SK-N-SH (cell line): Measurements from ENCODE around the gene SLC8A1. TPM values are rescaled to one million over a fixed set of nuclear protein-coding genes. Genes with fewer than 3 reads are reported as not detected.

Experiments used
- CTCF ChIA-PET: fragments of 300-600, 350-600 bp; formaldehyde crosslinking; extraction: SDS; loops from one replicate; lab custom pipeline; 2021; lab: Yijun Ruan, JAX
- POLR2A ChIA-PET: fragments of 350-600 bp; sonication (Branson Sonifier 250); formaldehyde crosslinking; extraction: SDS; loops from one replicate; lab custom pipeline; 2020; ENCODE audit warnings: antibody characterized with exemption, inconsistent platforms; lab: Yijun Ruan, JAX
- DNase-seq: peaks from one replicate; pipeline ENCODE4 v3.0.0; 2012
- H2AFZ ChIP-seq: fragments of 200-600 bp; sonication (generic); 2 replicates; pipeline ENCODE4 v1.8.1; 2016; ENCODE audit warnings: antibody characterized with exemption, mild to moderate bottlenecking, low read depth
- H3F3A ChIP-seq: fragments of 200-600 bp; sonication (generic); replicated peaks from 2 replicates; pipeline ENCODE3; 2016; ENCODE audit warnings: antibody characterized with exemption, mild to moderate bottlenecking; ENCODE audit not compliant: insufficient read depth
- H3K27ac ChIP-seq, 2 experiments: fragments of 200-500 bp in 1 of 2; fragments of 200-600 bp in 1 of 2; sonication (Bioruptor generic) in 1 of 2; sonication (generic), shearing (Covaris generic) in 1 of 2; 2 replicates each; pipeline versions ENCODE4 v1.5.1 to v1.6.1; 2014 to 2016; ENCODE audit warnings: low read depth in 2 of 2, inconsistent platforms in 1 of 2, low read length in 1 of 2, mild to moderate bottlenecking in 1 of 2, mixed read lengths in 1 of 2
- H3K27me3 ChIP-seq: fragments of 200-600 bp; sonication (generic), shearing (Covaris generic); 2 replicates; pipeline ENCODE4 v1.6.1; 2016; ENCODE audit warnings: mixed run types; ENCODE audit not compliant: insufficient read depth
- H3K36me3 ChIP-seq, 2 experiments: fragments of 200-500 bp in 1 of 2; fragments of 200-600 bp in 1 of 2; sonication (Bioruptor generic) in 1 of 2; sonication (generic) in 1 of 2; replicated peaks in 1 of 2; 2 replicates each; pipeline versions ENCODE3 to v1.5.1; 2014 to 2016; ENCODE audit warnings: low read length in 1 of 2, mild to moderate bottlenecking in 1 of 2; ENCODE audit not compliant: insufficient read depth in 2 of 2, control insufficient read depth in 1 of 2
- H3K4me1 ChIP-seq, 2 experiments: fragments of 200-500 bp in 1 of 2; fragments of 200-600 bp in 1 of 2; sonication (Bioruptor generic) in 1 of 2; sonication (generic), shearing (Covaris generic) in 1 of 2; 2 replicates each; pipeline versions ENCODE4 v1.5.1 to v1.6.1; 2014 to 2016; ENCODE audit warnings: low read depth in 1 of 2, low read length in 1 of 2, mixed run types in 1 of 2; ENCODE audit not compliant: insufficient read depth in 2 of 2, control insufficient read depth in 1 of 2
- H3K4me2 ChIP-seq: fragments of 200-600 bp; sonication (generic), shearing (Covaris generic); 2 replicates; pipeline ENCODE4 v1.6.1; 2017; ENCODE audit warnings: mixed run types
- H3K4me3 ChIP-seq, 2 experiments: fragments of 200-500 bp in 1 of 2; fragments of 200-600 bp in 1 of 2; sonication (Bioruptor generic) in 1 of 2; sonication (generic), shearing (Covaris generic) in 1 of 2; 2 replicates each; pipeline versions ENCODE4 v1.5.1 to v1.8.1; 2014 to 2016; ENCODE audit warnings: low read depth in 2 of 2, inconsistent platforms in 1 of 2, low read length in 1 of 2, mild to moderate bottlenecking in 1 of 2, mixed read lengths in 1 of 2, moderate library complexity in 1 of 2
- H3K79me2 ChIP-seq: fragments of 200-600 bp; sonication (generic); 2 replicates; pipeline ENCODE4 v1.8.1; 2017; ENCODE audit warnings: mild to moderate bottlenecking; ENCODE audit not compliant: insufficient read depth
- H3K9ac ChIP-seq: fragments of 200-600 bp; sonication (generic); 2 replicates; pipeline ENCODE4 v1.6.1; 2017; ENCODE audit warnings: mixed run types
- H3K9me2 ChIP-seq: fragments of 200-600 bp; sonication (generic); 2 replicates; pipeline ENCODE4 v1.6.1; 2017; ENCODE audit warnings: mixed run types
- H3K9me3 ChIP-seq: fragments of 200-600 bp; sonication (generic); 2 replicates; pipeline ENCODE4 v1.6.1; 2017; ENCODE audit warnings: mixed run types, mild to moderate bottlenecking, moderate library complexity
- H4K20me1 ChIP-seq: fragments of 200-600 bp; sonication (generic); 2 replicates; pipeline ENCODE4 v1.6.1; 2017; ENCODE audit warnings: mild to moderate bottlenecking, mixed run types; ENCODE audit not compliant: insufficient read depth
- CHD2 ChIP-seq: fragments of 150-350 bp; IDR thresholded peaks from 2 replicates; pipeline ENCODE4 v1.6.1; 2018; ENCODE audit warnings: low read length; ENCODE audit not compliant: partially characterized antibody
- EP300 ChIP-seq, 2 experiments: IDR thresholded peaks; 2 replicates each; pipeline versions ENCODE4 v1.4.0 to v1.6.1; 2012; ENCODE audit warnings: borderline replicate concordance in 1 of 2, low read depth in 1 of 2, low read length in 1 of 2
- EZH2phosphoT487 ChIP-seq: fragments of 200-600 bp; sonication (generic); IDR thresholded peaks from 2 replicates; pipeline ENCODE4 v1.6.1; 2017; ENCODE audit warnings: low read depth, mixed run types, mild to moderate bottlenecking, antibody characterized with exemption, moderate library complexity, borderline replicate concordance
- FOXM1 ChIP-seq: IDR thresholded peaks from 2 replicates; pipeline ENCODE4 v1.4.0; 2012; ENCODE audit warnings: low read depth, mild to moderate bottlenecking
- GABPA ChIP-seq: IDR thresholded peaks from 2 replicates; pipeline ENCODE4 v1.4.0; 2012; ENCODE audit warnings: low read depth, mild to moderate bottlenecking
- GATA2 ChIP-seq: sonication (generic); formaldehyde crosslinking; IDR thresholded peaks from 2 replicates; pipeline ENCODE4 v1.5.0; 2020; ENCODE audit warnings: mild to moderate bottlenecking, missing genetic modification reagents
- JUND ChIP-seq: IDR thresholded peaks from 2 replicates; pipeline ENCODE4 v1.4.0; 2012
- MXI1 ChIP-seq: IDR thresholded peaks from 2 replicates; pipeline ENCODE4 v1.6.1; 2012; ENCODE audit warnings: mild to moderate bottlenecking, low read depth, low read length, improper control_type of control experiment
- NRF1 ChIP-seq: IDR thresholded peaks from 2 replicates; pipeline ENCODE4 v1.6.1; 2012; ENCODE audit warnings: low read depth, mild to moderate bottlenecking, low read length
- RAD21 ChIP-seq: IDR thresholded peaks from 2 replicates; pipeline ENCODE4 v1.6.1; 2012; ENCODE audit warnings: mild to moderate bottlenecking, low read length
- RCOR1 ChIP-seq: fragments of 150-350 bp; IDR thresholded peaks from 2 replicates; pipeline ENCODE4 v1.6.1; 2017; ENCODE audit warnings: antibody characterized with exemption, low read length
- RXRA ChIP-seq: IDR thresholded peaks from 2 replicates; pipeline ENCODE4 v1.4.0; 2012; ENCODE audit warnings: low read depth, mild to moderate bottlenecking, borderline replicate concordance
- SIN3A ChIP-seq: IDR thresholded peaks from 2 replicates; pipeline ENCODE4 v1.6.1; 2012; ENCODE audit warnings: low read depth, mild to moderate bottlenecking, low read length, moderate library complexity, borderline replicate concordance
- TAF1 ChIP-seq: IDR thresholded peaks from 2 replicates; pipeline ENCODE4 v1.6.1; 2012; ENCODE audit warnings: low read depth, mild to moderate bottlenecking, low read length, moderate library complexity, borderline replicate concordance
- TCF12 ChIP-seq: IDR thresholded peaks from 2 replicates; pipeline ENCODE4 v1.4.0; 2012
- TEAD4 ChIP-seq: IDR thresholded peaks from 2 replicates; pipeline ENCODE4 v1.4.0; 2012; ENCODE audit warnings: mild to moderate bottlenecking, borderline replicate concordance; ENCODE audit not compliant: insufficient read depth
- YY1 ChIP-seq: IDR thresholded peaks from 2 replicates; pipeline ENCODE4 v1.4.0; 2012; ENCODE audit warnings: low read depth, mild to moderate bottlenecking
- WGBS: methylation state at CpG from one replicate; pipeline ENCODE4 v1.1.6; 2017; ENCODE audit warnings: low lambda C conversion rate; 5-methylcytosine and 5-hydroxymethylcytosine counted together
- polyA plus RNA-seq, 3 experiments: library from polyadenylated mRNA; depleted of rRNA; stranded (reverse); fragments of >200 nt; gene quantifications; 2 replicates each; pipeline ENCODE4 v1.2.3, GENCODE V29; 2012
- TF ChIP-seq, protein P1 (sequence below): IDR thresholded peaks from 2 replicates; pipeline ENCODE4 v1.4.0; 2012; ENCODE audit warnings: low read depth, borderline replicate concordance
- TF ChIP-seq, protein P2 (sequence below): IDR thresholded peaks from 2 replicates; pipeline ENCODE4 v1.4.0; 2012; ENCODE audit warnings: low read depth

SLC8A1 gene
- polyA plus RNA-seq, 1 of the 3 experiments (the other 2 are of a cell fraction) = 3.2 TPM

DNA sequence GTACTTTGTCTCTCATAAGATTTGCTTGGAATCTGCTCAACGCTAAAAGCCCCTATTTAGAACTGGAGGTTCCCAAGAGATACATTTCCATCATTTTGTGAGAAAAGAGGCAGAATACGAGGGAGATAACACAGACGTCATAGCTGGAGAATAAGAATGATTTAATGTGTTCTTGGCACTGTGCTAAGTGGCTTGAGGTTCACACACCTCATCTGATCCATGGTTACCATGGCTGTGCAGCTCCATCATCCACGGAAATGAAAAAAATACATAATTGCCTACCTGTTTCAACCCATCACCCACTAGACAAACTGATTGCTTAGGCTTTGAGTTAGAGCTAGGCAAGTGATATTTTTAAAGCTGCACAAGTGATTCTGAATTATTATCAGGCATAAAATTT is 227.6 kb downstream of the SLC8A1 start:
- Histone ChIP-seq H3K9ac (no peak overlapping the region), H3K9me2 (no peaks in the 10 kb centered on the region), H3F3A (no peaks in the 10 kb centered on the region), H3K4me2 (no peak overlapping the region), H3K4me3 (no peak overlapping the region), H3K4me1 (no peaks in the 10 kb centered on the region; a peak in 3 of 4 replicates), H3K27me3 (no peaks in the 10 kb centered on the region), H3K9me3 (no peaks in the 10 kb centered on the region), H2AFZ (no peak overlapping the region), H3K36me3 (no peaks in the 10 kb centered on the region), H3K27ac (no peak overlapping the region), H4K20me1 (no peaks in the 10 kb centered on the region), H3K79me2 (no peaks in the 10 kb centered on the region)
- WGBS = 84% methylated on average over 4 of the region's 4 CpGs
- no peak for DNase-seq
- CTCF ChIA-PET = interaction anchor here (0.9 to 1.5 kb wide), 2 partner anchors 30 to 311 kb away, joined by 3 to 5 read pairs; no protein-coding TSS in a partner anchor
- POLR2A ChIA-PET = no interaction called here
- no peak for TF ChIP-seq GATA2 (CRISPR knock-in tag)
- no peak for TF ChIP-seq FOXM1
- TF ChIP-seq YY1 = no peak
- TF ChIP-seq RAD21 = no peak
- TF ChIP-seq NRF1 = no peak
- TF ChIP-seq RCOR1 = no peak
- TF ChIP-seq CHD2 = no peak
- no peak for TF ChIP-seq TCF12

DNA sequence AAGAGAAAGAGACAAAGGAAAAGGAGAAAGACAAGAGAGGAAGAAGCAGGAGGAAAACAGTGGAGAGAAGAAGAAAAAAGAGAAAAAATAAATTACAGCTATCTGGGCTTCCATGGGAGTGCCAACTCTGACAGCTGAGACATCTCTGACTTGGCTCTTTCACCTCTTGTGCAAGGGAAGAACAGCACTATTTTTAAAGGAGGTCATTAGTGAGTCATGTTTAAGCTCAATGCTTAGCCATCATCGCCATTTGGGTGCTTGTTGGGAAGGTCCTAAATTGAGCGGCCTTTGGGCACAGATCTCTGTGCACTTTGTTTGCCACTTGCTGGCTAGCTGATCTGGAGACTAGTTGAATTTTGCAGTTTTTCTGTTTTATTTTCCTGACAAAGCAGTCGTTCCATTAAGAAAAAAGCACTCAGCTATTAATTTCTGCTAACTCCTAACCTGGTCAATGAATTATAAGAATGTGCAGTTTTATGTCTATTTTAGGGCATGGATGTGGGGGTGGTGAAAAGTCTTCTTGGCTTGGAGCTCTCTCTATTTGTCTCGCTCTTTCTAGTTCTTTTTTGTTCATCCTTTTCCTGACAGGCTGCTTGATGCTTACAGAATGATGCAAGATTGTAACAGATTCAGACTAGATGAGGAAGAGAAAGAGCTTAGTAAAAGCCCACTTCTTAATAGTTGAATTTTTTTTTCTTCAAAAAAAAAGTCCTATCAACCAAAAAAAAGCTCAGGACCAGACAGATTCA is 231.5 kb downstream of the SLC8A1 start:
- Histone ChIP-seq H3K9ac (no peak overlapping the region), H3K4me2 (no peak overlapping the region), H4K20me1 (no peaks in the 10 kb centered on the region), H3K36me3 (no peaks in the 10 kb centered on the region), H3K4me3 (no peak overlapping the region), H3K9me2 (no peaks in the 10 kb centered on the region), H2AFZ (no peak overlapping the region), H3K79me2 (no peaks in the 10 kb centered on the region), H3K4me1 (peaks cover 0 to 2% of the 10 kb centered on the region in 2 experiments; a peak in 2 of 4 replicates), H3K27me3 (no peaks in the 10 kb centered on the region), H3K27ac (no peak overlapping the region), H3K9me3 (no peaks in the 10 kb centered on the region; the same call in 1 of the 2 replicates), H3F3A (no peaks in the 10 kb centered on the region)
- DNase-seq = no peak
- 78% methylated on average over 4 of the region's 4 CpGs for WGBS
- ChIA-PET POLR2A (no interaction called here), CTCF (interaction anchor here (0.8 to 1.2 kb wide), 3 partner anchors 15 to 307 kb away, joined by 3 to 4 read pairs (median 3); no protein-coding TSS in a partner anchor)
- TF ChIP-seq SIN3A (no peak), GABPA (no peak), EZH2phosphoT487 (no peak), RXRA (no peak), TAF1 (no peak), MXI1 (no peak), RAD21 (no peak), JUND (no peak), TEAD4 (no peak), YY1 (no peak), EP300 (IDR thresholded peaks at IDR 0.05; ENCODE audit: borderline replicate concordance in 1 of 2, low read depth in 1 of 2, low read length in 1 of 2) (no peak)
- TF ChIP-seq, protein P1, sequence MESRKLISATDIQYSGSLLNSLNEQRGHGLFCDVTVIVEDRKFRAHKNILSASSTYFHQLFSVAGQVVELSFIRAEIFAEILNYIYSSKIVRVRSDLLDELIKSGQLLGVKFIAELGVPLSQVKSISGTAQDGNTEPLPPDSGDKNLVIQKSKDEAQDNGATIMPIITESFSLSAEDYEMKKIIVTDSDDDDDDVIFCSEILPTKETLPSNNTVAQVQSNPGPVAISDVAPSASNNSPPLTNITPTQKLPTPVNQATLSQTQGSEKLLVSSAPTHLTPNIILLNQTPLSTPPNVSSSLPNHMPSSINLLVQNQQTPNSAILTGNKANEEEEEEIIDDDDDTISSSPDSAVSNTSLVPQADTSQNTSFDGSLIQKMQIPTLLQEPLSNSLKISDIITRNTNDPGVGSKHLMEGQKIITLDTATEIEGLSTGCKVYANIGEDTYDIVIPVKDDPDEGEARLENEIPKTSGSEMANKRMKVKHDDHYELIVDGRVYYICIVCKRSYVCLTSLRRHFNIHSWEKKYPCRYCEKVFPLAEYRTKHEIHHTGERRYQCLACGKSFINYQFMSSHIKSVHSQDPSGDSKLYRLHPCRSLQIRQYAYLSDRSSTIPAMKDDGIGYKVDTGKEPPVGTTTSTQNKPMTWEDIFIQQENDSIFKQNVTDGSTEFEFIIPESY = no peak
- TF ChIP-seq, protein P2, sequence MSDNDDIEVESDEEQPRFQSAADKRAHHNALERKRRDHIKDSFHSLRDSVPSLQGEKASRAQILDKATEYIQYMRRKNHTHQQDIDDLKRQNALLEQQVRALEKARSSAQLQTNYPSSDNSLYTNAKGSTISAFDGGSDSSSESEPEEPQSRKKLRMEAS = no peak
